DMS79 (cell line): ENCODE measurements around the gene CSNK1D.
"Not testable (repeated sequence)": the region's sequence is repeated elsewhere in the genome, so short reads cannot be mapped to it uniquely, and the experiment has no call there.

ENCODE experiments used
- DNase-seq: peaks from one replicate; lab custom pipeline; 2025; lab: John Stamatoyannopoulos, UW

The CSNK1D gene

DNA sequence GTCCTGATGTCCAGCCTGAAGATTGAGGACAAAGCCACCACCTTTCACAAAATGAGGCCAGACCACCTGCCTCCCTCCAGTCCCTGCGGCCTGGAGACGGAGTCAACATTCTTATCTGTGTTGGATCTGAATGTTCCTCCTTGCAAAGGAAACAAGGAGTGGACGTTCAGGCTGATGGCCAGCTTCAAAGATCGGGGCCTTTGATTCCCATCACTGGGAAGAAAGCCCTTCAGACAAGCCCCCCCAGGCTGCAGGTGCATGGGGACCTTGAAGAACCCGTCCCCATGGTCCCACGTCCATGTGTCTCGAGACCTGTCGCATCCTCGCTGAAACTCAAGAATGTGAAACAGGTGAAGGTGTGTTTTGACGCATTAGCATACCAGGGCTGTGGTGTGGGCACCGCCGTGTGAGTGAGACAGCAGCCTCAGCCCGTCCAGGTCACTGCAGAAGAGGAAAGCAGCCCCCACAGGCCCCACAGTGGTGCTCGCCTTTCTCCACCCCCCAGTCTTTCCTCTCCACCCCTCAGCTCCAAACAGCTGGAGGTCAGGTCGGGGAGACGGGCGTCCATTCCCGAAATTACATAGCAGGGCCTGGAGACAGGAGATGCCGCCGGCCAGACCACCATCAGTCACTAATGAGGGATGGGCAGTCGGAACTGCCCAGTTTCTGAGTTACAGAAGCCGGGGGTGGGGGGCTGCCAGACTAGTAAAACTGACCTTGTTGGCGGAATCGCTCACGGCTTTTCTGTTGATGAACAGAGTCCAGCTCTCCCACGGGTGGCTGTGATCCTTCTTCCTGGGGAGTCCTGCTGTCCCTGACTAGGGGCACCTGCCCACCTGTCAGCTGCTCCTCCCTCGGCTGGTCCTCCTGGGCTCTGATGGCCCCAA lies 877 bp upstream of the CSNK1D start:
- no peak for DNase-seq

DNA sequence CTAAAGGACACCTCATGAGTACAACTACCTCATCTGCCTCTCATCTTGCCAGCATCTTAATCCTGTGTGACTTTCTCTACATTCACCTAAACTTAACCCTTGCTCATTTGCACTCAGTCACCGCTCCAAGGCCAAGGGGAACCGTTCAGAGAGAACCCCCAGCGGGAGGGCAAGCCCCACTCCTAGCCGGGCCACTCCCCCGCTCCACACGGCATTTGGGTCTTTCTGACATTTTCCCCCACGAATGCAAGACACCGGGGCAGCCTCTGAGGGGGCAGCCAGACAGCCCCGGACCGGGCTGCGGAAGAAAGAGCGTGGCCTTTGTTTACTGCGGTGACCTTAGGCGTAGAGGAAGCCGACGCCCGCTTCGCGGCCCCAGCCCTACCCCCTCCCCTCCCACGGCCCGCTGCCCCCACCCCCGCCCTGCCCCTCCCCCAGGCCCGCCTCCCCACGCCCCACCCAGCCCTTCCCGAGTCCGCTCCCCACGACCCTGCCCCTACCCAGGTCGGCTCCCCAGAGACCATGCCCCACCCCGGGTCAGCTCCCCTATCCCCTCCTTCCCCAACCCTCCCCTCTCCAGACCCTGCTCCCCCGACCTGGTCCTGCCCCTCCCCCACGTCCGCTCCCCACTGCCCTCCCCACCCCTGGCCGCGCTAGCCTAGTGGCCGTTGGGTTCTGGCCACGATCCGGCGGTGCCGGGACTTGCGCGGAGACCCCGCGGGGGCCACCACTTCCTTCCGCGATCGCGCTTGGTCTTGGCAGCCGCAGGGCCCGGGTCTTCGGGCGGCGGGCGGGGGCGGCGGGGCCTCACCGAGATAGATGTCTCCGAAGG lies 789 bp downstream of the CSNK1D start:
- no peak for DNase-seq

DNA sequence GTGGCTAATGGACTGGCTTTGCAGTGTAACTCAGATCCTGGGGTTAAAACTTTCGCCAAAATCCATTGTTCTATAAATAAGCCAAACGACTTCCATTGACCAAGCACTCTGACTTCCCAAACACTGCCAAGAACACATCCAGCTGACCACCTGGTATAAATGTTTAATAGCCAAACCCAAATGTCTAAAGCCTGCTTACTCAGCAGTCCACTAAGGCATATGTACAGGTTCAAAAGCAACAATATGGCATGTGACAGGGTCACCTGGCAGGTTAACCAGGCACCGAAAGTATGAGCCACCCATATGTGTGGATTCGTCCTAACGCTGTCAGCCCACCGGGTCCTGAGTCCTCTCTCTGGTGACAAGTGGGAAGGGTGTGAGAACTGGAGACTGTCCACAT lies 2.1 kb downstream of the CSNK1D start:
- DNase-seq = no peak

DNA sequence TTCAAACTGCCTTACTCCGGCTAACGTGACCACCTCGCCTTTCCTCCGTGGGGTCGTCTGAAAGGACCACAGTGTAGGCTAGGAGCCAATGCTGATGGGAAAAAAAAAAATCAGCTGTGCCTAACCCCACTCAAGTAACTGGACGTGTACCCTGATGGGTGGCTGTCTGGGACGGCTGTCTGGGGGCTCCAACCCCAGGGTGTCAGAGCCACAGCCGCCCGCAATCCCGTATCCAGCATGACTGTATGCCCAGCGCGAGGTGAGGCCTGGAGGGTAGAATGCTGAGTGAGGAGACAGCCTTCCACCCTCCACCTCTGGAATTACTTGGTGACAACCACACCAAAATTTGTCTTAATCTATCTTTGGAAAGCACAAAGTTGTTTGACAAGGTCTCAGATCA lies 2.8 kb downstream of the CSNK1D start:
- DNase-seq = no peak

DNA sequence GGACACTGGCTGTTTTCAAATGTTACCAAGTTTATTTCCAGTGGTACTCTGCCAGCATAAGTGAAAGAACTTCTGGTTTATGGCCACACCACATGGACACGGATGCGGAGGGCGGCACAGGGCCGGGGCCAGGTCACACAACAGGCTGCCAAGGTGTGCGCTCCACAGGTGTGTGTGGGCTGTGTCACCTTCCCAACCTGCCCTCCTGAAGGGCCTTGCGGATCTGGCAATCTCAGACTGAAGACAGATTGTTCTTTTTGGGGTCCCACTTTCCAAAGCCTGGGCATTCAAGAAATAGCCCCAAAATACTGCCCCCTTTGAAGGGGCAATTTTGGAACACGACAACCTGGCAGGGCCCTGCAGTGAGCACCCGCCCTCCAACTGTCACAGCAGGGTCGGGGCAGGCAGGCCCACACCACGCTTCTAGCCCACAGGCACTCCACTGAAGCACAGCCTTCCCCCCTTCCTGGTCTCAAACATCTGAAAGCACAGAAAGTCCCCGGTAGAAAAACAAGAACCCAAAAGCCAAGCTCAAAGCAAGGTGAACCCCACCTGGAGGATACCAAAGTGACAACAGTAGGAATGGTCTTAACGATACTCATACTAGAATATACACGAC lies 3.5 kb downstream of the CSNK1D start:
- no peak for DNase-seq

DNA sequence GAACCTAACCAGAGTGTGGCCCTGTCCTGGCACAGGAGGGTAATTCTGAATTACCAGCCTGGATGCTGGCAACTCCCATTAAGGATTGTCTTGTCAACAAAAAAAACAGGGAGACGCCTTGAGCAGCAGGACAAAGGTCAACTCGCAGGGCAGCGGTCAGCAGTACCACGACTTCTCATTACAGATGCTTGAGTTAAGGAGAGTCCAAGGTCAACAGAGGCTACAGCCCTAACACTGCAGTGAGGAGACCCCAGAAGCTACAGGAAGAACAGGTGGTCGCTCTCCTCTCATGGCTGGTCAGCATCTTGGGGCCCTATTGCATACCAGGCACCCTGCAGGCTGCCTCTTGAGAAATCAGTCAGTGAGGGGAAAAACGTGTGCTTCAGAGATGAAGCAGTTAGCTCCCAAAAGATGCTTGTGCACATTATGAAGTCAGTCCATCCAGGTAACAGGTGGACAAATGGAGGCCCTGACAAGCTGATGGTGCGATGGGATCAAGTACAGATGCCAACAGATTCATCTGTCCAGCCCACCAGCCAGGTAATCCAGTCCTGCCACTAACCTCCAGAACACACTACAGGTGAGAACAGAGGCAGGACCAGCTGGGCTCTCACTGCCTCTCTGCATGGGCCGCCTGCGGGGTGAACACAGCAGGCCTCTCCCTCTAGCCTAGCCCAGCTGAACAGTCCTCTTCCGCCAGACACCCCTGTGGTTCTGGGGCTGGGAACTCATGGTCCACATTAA lies 4.2 kb downstream of the CSNK1D start:
- DNase-seq = no peak

DNA sequence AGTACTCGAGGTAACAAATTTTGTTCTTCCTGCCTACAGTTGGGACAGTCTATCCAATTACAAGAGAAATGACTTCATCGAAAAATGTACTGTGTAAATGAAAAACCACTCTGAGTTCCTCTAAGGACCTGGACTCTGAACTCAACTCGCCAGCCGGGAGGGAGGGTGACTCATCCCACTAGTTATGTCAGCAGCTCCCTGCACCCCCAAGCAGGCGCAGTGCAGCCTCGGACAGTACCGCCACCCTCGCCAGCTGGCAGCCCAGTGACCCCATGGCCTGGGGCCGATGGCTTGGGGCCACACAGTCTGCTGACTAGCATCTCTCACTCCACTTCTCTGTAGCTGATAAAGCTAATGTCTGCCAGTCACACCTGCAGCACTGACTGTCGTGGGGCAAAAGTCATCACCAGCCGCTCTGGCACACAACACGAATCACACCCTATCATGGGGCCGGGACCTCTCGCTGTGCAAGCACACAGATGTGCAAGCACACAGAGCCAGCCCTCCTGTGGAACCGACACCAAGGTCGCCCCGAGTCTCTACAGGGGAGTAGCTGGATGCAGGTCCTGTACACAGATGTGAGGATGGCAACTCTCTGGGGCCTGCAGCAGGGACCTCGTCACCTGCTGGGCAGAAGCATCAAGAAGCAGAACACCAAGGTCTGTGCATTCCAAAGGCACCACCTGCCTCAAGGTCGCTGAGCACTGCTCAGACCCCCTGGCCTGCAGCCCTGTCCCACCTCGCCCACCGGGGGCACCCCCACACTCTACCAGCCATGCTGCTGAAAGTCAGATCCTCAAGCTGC lies 5.7 kb downstream of the CSNK1D start:
- no peak for DNase-seq

DNA sequence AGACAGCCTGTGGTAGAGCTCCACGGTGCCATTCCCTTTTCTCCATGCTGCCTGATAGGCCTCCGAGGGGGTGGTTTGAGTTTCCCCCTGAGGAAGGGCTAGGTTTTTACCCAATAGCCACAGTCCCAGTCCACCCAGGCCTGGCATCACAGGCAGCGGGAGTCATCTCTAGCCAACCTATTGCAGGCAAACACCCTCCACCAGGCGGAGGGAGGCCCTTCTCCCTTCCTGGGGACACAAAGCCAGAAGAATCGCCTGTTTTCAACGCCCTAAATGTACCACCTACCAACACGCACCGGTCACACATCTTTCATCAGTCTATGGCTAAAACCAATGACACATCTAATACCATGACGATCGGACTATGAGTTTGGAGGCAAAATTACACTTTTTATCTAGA lies 7.4 kb downstream of the CSNK1D start:
- no peak for DNase-seq

DNA sequence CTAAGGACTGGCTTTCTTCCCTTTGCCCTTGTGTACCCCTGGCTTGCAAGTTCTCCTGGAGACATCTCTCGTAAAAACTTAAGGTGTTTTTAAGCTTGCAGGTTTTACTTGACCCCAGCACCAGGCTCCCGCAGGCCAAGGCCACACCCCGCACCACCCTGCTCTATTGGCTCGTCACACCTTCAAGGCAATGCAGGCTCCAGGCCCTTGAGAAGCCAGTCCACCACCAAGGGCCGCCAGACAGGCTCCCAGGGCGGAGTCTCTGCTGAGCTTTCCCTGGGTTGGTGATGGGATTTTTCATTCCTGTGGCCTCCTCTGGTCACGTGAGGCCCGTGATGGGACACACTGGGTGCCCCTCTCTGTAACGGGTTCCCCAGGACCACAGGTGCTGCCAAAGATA lies 9.9 kb downstream of the CSNK1D start:
- DNase-seq = no peak

DNA sequence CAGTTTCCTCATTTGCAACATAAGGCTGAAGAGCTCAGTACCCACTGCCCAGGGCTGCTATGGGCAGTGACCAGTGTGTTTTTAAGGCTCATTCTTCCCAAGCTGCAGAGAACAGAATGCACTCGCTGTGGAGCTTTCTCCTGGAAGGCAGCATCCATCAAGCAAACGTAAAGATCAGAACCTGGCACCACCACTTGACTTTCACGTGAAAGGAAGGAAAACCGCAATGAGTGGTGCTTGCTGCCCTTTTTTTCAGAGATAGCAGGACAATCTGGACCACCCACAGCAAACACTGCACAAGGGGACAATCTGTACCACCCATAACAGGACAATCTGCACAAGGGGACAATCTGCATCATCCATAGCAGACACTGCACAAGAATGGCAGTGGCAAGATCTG lies 11.2 kb downstream of the CSNK1D start:
- no peak for DNase-seq

DNA sequence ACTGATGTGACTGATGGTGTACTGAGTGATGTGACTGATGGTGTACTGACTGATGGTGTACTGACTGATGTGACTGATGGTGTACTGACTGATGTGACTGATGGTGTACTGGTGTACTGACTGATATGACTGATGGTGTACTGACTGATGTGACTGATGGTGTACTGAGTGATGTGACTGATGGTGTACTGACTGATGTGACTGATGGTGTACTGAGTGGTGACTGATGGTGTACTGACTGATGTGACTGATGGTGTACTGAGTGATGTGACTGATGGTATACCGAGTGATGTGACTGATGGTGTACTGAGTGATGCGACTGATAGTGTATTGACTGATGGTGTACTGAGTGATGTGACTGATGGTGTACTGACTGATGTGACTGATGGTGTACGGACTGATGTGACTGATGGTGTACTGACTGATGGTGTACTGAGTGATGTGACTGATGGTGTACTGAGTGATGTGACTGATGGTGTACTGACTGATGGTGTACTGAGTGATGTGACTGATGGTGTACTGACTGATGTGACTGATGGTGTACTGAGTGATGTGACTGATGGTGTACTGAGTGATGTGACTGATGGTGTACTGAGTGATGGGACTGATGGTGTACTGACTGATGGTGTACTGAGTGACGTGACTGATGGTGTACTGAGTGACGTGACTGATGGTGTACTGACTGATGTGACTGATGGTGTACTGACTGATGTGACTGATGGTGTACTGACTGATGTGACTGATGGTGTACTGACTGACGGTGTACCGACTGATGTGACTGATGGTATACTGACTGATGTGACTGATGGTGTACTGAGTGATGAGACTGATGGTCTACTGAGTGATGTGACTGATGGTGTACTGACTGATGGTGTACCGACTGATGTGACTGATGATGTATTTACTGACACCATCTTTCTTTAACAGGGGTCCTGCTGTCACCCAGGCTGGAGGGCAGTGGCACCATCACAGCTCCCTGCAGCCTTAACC lies 13.2 kb downstream of the CSNK1D start:
- not testable (repeated sequence) for DNase-seq

DNA sequence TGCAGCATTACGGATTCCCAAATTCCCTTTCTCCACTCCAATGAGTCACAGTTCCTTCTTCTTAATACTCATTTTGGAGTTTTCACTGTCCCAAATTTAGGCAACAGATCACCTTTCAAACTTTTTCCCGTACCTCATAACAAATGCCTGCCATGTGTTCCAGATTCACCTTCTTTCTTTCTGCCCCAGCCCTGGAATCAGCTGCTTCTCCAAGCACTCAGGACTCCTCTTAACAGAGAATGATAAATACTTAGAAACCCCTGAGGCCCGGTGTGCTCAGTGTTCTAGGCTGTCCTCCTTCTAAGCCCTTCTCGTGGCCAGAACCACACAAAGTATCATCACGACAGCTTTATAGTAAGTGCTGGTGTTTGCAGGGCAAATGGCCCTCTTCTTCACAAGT lies 14.9 kb downstream of the CSNK1D start:
- DNase-seq = no peak

DNA sequence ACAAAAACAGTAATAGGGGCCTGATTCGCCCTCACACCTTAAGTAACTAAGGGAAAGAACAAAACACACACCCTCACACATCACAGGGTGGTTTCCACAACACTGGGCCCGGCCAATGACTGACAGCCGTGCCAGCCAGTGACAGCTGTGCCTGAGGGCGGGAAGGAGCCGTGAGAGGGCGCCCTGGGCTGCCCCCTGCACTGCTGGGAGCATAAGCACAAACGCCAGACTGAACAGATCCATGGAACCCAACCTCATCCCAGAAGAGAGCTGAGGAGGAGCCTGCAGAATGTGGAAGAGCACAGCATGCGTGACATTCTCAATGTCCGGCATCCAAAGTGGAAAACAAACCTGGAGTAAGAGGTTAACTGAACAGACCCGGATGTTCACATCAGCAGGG lies 16.0 kb downstream of the CSNK1D start:
- DNase-seq = no peak

DNA sequence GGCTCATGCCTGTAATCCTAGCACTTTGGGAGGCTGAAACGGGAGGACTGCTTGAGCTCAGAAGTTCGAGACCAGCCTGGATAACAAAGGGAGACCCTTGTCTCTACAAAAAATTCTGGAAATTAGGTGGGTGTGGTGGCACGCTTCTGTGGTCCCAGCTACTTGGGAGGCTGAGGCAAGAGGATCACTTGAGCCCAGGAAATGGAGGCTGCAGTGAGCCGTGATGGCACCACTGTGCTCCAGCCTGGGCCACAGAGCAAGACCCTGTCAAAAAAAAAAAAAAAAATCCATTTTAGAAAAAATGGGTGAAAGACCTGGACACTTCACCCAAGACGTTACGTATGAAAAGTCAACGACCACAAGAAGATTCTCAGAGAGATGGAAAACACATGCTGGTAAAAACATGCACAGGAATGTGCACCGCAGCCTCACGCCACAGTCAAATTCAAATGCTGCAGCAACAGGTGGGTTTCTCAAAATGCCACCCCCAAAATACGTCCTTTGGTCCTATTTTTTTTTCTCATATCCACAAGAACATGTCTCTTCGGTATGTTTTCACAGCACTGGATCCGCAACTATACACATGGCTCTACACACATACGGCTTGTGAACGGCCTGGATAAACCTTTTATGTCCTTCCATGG lies 17.1 kb downstream of the CSNK1D start:
- DNase-seq = no peak

DNA sequence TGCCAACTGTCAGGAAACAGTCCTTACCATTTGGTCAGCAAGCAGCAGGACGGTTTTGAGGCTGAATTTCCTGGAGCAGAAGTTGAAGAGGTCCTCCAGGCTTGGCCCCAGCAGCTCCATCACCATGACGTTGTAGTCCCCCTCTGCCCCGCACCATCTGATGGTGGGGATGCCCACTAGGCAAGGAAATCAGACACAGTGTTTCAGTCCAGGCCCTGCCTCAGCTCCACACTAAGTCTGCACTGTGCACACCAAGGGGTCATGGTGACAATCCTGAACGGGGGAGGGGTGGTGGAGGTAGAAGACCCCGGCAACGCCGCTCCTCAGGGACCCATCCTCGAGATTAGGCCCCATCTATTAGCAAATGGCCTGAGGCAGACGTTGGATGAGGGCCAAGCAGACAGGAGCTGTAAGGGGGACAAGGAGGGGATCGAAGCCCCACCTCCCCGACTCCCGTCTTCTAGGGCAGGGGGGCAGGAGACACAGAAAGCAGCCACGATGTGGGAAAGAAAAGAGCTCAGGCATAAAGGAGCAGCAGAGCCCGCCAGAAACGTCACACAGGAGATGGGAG lies 18.0 kb downstream of the CSNK1D start:
- DNase-seq = no peak

DNA sequence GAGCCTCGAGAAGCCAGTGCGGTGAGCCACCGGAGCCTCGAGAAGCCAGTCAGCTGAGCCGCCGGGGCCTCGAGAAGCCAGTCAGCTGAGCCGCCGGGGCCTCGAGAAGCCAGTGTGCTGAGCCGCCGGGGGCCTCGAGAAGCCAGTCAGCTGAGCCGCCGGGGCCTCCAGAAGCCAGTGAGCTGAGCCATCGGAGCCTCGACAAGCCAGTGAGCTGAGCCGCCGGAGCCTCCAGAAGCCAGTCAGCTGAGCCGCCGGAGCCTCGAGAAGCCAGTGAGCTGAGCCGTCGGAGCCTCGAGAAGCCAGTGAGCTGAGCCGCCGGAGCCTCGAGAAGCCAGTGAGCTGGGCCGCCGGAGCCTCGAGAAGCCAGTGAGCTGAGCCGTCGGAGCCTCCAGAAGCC lies 18.8 kb downstream of the CSNK1D start:
- DNase-seq = not testable (repeated sequence)

DNA sequence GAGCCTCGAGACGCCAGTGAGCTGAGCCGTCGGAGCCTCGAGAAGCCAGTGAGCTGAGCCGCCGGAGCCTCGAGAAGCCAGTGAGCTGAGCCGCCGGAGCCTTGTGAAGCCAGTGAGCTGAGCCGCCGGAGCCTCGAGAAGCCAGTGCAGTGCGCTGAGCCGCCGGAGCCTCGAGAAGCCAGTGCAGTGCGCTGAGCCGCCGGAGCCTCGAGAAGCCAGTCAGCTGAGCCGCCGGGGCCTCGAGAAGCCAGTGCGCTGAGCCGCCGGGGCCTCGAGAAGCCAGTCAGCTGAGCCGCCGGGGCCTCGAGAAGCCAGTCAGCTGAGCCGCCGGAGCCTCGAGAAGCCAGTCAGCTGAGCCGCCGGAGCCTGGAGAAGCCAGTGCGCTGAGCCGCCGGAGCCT lies 19.4 kb downstream of the CSNK1D start:
- DNase-seq = not testable (repeated sequence)

DNA sequence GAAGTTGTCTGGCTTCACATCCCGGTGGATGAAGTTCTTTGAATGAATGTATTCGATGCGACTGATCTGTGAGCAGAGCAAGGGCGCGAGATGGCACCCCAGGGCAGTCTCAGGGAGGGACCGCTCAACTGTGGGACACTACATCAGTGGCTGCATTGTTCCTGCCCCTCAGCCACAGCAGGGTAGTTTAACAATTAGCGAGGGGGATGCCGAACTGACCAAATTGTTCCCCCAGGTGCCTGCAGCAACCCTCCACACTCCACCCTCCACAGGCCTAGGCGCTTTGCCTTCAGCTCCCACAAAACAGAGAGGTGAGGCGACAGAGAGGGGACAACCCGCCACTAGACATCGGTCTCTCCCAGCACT lies 20.3 kb downstream of the CSNK1D start:
- no peak for DNase-seq

DNA sequence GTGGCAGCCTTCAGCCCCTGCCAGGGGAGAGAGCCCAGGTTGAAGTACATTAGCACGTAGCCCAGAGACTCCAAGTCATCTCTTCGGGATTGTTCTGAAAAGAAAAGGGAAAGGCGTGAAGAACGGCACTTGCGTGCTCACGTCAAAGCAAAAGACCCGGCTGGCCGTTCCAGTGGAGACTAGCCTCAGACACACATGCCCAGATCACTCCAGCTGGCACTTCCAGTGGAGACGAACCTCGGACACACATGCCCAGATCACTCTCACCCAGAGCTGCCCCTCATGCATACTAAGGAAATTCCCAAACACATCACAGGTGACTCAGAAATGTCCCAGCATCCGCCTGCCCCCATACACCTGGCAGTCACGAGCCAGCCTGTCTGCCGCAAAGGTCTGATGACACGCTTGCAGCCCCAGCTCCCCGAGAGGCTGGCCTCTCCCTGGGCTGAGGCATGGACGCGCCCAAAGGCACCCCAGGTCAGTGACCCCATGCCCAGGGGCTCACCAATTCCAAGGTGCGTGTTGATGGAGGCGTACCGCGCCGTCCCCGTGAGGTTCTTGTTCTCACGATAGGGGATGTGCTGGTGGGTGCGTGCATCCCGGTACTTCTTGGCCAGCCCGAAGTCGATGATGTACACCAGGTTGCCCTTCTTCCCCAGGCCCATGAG lies 20.9 kb downstream of the CSNK1D start:
- DNase-seq = no peak
